HG03432 (cell line): ENCODE results near the gene CFAP299.
"Not testable (repeated sequence)": the region's sequence is repeated elsewhere in the genome, so short reads cannot be mapped to it uniquely, and the experiment has no call there.

Experiments used
- ATAC-seq: cut with Tn5 transposase; IDR thresholded peaks from one replicate; pipeline ENCODE4 v1.9.1; 2021; ENCODE audit warnings: mild to moderate bottlenecking, moderate library complexity; ENCODE audit not compliant: unreplicated experiment

CFAP299 gene

DNA sequence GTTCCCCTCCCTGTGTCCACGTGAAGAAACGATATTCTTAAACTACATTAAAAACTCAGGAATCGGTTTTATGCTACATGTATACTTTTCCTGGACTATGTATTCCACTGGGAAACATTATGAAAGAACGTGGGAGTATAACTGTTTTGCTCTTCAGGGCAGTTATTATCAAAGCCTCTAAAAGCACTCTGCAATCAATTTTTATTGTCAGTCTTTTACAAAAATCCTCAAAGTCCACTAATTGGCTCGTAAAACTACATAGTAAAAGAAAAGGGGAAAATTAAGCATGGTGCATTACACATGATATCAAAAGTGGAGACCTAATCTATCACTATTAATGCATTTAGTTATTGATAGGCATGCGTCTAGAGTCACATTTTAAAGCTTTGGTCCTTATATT, 11.4 kb upstream of the CFAP299 start:
- no peak for ATAC-seq

DNA sequence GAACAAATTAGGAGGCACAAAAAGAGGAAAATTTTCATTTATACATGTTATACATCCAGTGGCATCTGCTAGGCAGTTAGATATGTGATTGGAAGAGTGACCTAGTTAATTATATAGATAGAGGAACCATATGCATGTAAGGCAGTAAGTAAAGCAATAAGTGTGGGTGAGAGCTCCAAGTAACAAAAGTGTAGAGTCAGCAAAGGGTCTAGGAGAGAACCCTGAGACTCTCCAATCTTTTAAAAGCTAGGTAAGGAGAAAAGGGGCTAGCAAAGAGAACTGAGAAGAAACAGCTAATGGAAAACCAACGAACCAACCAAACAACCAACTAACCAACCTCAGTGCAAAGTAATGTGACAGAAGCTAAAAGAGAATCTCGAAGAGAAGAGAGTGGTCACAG, 3.8 kb upstream of the CFAP299 start:
- no peak for ATAC-seq

DNA sequence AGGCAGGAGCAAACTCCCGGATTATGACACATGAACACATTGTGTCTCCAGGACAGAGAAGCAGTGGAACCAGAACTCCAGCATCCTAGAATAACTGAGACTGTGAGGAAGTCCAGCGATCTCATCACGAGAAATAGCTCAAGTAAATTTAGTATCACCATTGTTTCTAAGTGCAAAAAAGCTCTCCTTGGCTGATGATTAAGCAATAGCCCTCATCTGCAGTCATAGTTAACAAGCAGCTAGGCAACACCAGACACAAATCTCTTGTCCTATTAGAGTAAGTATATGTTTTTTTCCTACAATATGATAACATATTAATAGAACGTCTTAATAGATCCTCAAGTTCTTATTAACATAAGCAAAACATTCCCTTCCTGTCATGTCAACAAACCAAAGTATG, 2.4 kb upstream of the CFAP299 start:
- ATAC-seq: no peak

DNA sequence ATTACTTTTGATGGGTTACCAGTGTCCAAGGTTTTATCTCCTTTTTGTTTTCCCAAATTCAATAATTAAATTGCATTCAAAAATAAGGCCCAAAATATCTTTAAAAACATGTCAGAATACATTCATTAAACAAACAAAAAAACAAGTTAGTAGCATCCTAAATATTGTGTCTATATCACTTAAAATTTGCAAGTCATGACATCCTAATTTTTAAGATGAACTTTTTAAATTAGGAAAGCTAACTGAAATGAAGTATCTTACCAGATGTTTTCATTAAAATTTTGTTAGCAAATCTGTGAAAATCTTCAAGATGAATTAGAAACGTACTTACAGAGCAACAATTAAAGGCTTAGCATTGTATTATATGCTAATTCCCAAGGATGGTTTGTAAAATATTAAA, 962 bp upstream of the CFAP299 start:
- ATAC-seq: no peak

DNA sequence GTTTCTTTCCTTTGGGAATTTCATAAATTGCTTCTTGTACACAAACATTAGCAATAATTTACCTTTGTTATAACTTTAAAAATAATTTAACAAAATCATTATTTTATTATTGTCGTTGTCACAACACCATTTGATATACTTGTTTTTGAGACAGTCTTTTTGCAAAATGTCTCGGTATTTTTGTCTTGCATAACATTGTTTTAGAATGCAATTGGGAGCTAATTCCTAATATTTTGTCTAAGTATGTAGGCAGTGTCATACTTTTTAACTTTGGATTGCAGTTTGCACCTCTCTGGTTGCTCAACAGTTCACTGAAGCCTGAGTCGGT, 340 bp upstream of the CFAP299 start:
- no peak for ATAC-seq

DNA sequence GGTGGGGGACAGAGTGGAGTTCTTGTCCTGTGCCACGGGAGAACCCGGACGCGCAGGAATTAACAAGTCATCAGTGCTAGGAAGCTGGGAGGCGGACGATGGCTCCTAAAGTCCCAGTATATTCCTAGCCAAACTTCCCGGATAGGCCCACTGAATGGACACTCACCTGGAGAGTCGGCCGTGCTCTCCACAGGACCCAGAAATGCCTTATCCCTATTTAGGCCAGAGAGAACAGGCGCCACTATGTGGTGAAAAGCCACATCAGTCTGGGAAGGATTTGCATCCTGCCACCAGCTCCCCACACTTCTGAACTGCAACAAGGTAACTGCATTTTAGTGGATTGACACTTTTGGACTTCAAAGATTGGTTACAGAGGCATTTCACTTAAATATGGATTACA, 1.1 kb downstream of the CFAP299 start:
- ATAC-seq: no peak

DNA sequence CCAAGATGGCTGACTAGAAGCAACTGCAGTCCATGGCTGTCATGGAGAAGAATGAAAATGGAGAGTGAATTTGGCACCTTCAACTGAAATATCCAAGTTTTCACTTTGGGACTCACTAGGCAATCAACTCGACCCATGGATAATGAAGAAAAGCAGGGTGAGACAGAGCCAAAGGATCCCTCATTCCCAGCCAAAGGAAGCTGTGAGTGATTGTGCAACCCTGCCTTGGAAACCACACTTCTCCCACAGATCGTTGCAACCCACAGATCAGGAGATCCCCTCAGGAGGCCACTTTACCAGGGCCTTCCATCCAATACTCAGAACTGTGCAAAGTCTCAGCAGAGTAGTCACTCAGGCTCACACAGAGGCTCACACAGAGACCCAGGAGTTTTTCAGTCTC, 4.5 kb downstream of the CFAP299 start:
- no peak for ATAC-seq

DNA sequence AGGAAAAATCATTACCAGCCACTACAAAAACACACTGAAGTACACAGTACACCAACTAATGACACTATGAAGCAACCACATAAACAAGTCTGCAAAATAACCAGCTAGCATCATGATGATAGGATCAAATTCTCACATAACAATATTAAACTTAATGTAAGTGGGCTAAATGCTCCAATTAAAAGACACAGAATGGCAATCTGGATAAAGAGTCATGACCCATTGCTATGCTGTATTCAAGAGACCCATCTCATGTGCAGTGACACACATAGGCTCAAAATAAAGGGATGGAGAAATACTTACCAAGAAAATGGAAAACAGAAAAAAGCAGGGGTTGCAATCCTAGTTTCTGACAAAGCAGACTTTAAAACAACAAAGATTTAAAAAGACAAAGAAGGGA, 7.2 kb downstream of the CFAP299 start:
- ATAC-seq: not testable (repeated sequence)

DNA sequence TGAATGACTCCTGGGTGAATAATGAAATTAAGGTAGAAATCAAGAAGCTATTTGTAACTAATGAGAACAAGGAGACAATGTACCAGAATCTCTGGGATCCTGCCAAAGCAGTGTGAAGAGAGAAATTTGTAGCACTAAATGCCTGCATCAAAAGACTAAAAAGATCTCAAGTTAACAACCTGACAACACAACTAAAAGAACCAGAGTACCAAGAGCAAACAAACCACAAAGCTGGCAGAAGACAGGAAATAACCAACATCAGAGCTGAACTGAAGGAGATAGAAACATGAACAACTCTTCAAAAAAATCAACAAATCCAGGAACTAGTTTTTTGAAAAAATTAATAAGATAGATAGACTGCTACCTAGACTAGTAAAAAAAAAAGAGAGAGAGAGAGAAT, 8.4 kb downstream of the CFAP299 start:
- no peak for ATAC-seq

DNA sequence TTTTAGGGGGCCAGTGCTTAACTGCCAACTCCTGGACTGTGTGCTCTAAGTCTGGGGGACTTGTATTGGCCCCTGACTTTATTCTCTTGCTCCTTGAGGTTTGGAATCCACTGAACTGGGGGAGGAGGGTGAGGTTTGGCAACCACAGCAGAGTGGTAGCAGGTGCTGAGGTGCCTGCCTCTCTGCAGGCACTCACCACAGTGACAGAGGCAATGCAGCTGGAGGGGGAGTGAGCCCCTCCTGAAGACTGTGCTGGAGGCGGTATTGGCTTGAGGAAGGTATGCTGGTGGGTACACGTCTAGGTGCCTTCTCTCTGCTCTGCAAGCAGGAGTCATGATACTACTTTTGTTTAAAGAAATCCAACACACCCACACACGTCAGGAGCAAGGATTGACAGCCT, 24.6 kb downstream of the CFAP299 start:
- no peak for ATAC-seq

DNA sequence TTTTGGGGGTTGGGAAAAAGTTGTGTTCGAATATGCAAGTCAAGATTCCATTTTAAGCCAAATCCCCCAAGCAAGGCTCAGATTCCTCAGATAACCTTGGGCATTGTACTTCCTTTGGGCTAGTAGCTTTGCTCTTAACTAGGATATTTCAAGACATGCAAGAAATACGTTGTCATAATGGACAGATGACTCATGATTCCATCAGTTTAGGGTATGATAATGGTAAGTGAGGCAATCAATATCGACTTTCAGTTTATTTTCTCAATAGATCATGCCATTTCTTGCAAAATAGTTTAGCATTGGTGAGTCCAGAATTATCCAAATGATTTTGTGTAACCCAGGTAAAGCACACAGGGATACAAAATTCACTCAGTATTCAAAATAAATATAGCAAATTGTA, 25.4 kb downstream of the CFAP299 start:
- ATAC-seq: no peak

DNA sequence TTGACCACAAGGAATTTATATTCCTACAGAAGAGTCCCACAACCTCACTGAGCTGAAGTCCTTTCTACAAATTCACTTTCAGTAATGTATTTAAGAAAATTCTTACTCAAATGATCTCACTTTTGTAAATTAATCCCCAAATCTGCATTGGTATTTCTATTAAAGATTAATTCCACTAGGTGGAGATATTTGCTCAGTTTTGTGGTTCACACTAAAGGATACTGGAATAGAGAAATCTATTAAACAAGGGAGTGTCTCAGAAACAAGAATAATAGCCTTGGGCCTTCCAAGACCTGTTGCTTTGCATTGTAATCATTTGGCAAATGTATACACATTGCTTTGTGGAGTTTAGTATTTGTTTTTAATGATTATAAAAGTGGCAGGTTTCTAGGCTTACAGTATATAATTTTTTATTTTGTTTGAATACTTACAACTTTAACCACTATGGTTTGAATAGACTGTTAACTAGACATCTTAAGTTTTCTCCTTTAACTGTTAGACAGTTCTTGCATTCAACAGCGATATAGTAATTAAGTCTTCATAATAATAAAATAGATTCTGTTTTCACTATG, 25.9 kb downstream of the CFAP299 start:
- no peak for ATAC-seq

DNA sequence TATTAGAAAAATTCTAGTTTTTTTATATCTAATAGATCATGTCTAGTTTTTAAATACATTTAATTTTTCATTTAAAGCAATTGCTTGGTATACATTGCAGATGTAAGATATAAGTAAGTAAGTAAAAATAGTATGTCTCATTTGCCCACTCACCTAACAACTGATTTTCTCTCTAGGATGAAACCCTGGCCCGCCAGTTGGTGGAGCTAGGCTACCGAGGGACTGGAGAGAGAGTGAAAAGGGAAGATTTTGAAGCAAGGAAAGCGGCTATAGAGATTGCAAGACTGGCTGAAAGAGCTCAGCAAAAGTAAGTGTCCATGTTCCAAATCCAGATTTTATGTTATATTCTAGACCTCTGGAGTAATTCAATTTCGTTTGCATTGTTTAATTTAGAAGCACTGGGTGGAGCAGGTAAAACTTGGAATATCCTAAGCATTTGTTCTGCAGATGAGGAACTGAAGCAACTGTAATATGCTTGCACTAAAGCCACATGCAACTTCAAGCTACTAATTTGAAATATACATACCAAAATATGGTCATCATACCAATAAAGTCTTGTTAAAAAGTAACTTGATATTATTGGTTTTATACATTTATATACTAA, 27.1 kb downstream of the CFAP299 start:
- ATAC-seq: peak; percentile 70

DNA sequence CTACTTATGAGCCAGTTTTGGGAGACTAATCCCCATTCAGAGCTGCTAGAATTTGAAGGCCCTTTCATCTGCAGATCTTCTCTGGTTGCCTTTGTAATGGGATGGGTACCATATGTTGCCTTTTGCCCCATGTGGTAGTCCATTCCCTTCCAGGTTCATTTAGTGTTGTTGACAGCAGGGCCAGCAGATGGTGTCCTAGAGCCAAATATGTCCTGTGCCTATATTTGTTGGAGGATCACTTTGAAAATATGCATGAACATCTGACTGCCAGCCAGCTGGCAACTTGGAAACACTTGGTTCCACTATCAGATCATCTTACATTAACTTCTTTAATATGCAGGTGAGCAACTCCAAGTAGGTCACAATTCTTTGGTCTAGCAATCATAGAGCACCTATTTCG, 30.4 kb downstream of the CFAP299 start:
- ATAC-seq: peak; percentile 83

DNA sequence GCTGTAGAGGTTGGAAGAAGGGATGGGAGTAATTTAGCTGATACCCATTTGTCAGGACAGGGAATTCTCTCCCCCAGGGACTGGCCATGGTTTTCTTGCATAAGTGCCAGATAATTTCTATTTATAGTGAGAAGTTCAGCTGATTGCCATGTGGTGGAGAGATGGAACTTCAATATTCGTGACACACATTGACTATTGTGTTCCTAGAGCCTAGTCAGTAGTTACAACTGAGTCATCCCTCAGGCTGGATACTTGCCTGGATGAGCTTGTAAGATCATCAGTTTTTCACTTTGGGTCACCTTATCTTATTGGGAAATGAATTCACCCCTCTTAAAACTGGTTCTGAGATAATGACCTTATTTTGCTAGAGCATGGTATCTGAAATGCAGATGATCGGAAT, 32.2 kb downstream of the CFAP299 start:
- ATAC-seq: no peak

DNA sequence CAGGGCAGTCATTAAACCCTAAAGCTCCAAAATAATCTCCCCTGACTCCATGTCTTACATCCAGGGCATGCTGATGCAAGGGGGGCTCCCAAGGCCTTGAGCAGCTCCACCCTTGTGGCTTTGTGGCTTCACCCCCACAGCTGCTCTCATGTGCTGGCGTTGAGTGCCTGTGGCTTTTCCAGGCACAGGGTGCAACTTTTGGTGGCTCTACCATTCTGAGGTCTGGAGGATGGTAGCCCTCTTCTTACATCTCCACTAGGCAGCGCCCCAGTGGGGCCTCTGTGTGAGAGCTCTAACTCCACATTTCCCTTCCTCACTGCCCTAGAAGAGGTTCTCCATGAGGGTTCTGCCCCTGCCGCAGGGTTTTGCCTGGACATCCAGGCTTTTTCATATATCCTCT, 35.1 kb downstream of the CFAP299 start:
- no peak for ATAC-seq

DNA sequence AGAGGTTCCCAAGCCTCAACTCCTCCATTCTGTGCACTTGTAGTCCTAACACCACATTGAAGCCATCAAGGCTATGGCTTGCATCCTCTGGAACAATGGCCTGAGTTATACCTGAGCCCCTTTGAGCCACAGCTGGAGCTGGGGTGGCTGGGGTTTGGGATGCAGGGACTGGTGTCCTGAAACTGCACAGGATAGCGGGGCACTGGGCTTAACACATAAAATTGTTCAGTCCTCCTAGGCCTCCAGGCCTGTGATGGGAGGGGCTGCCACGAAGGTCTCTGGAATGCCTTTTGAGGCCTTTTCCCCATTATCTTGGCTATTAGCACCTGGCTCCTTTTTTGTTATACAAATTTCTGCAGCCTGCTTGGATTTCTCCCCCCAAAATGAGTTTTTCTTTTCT, 35.5 kb downstream of the CFAP299 start:
- no peak for ATAC-seq

DNA sequence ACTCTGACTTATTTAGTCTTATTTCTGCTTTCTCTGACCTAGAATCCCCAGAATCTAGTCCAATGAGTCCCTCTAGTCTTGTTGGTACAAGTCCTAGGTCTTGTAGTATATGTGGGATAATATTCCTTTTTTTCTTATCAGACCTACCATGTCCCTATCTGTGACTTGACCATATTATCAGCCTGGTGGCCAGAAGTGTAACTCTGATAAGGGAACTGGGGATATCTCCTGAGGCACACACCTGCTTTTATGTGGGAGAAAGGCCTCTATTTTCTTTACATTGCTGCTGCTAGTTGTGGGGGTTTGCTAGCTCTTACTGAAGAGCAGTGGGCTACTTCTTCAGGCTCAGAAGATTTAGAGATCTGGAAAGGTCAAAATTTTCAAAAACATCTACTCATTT, 38.6 kb downstream of the CFAP299 start:
- no peak for ATAC-seq

DNA sequence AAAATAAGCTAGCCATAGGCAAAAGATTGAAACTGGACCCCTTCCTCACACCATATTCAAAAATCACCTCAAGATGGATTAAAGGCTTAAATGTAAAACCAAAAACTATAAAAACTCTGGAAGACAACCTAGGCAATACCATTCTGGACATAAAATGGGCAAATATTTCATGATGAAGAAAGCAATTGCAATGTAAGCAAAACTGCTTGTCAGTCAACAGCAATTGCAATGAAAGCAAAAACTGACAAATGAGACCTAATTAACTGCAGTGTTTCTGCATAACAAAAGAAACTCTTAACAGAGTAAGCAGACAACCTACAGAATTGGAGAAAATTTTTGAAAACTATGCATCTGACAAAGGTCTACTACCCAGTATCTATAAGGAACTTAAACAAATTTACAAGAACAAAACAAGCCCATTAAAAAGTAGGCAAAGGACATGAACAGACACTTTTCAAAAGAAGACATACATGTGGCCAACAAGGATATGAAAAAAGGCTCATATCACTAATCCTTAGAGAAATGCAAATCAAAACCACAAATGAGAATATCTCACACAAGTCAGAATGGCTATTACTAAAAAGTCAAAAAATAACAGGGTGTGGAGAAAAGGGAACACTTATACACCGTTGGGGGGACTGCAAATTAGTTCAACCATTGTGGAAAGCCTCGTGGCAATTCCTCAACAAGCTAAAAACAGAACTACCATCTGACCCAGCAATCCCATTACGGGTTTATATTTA, 46.7 kb downstream of the CFAP299 start:
- ATAC-seq: no peak

DNA sequence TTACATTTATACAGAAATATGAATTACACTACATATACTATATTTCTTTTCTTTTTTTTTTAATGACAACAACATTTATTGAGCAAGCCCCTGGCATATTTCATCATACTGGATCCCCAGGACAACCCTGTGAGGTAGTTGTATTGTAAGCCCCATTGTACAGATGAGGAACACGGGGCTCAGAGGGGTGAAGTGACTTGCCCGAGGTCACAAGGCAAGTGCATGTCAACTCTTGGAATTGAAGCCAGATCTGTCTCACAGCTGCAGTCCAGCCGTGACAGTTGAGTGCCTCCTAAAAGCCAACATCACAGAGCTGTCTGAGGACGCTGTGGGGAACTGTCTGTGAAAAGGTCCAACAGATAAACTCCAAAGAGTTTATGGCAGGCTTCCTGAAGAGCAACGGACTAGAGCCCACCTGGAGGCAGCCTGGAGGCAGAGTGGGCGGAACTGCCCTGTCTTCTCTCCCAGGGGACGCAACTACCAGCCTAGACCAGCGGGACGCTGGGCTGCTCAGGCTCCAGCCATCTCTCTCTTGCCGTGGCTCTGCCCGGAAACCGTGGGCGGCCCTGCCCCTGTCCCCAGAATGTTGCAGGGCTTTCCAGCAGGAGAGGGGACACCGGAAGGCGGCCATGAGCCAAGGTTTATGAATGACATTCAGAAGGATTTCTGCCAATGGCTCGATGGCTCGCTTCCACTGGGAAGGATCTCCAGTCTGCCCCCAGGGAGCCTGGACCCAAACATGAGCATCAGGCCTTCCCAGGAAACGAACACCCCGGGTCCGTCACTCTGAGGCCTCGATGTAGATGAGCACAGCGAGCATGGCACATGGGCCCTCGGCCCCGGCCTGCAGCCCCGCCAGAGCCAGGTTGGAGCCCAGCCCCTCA, 50.1 kb downstream of the CFAP299 start:
- ATAC-seq: no peak

DNA sequence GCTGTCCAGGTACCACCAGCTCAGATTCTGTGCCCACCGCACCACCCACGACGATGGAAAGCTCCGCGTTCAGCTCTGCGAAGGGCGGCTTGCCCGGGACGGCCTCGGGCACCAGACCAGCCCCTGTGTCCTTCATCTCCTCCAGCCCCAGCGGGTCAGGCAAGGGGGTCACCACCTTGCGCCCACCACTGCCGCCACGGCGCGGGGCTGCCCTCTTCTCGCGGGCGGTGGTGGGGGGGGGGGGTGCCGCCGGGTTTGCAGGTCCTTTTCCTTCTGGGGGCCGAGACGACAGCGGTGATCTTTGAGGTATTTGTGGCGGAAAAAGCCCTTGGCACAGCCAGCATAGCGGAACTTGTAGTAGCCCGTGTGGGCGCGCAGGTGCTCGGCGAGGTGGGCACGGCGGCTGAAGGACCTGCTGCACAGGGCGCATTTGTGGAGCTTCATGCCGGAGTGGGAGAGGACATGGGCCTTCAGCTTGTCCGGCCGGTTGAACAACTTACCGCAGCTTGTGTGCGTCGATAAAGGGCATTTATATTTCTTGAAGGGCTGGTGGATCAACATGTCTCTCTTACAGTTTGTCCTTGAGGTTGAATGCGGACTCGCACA, 50.9 kb downstream of the CFAP299 start:
- no peak for ATAC-seq
